ENCODE results near the gene LCA5L.
"Not testable (repeated sequence)": the region's sequence is repeated elsewhere in the genome, so short reads cannot be mapped to it uniquely, and the experiment has no call there.

The LCA5L gene

DNA sequence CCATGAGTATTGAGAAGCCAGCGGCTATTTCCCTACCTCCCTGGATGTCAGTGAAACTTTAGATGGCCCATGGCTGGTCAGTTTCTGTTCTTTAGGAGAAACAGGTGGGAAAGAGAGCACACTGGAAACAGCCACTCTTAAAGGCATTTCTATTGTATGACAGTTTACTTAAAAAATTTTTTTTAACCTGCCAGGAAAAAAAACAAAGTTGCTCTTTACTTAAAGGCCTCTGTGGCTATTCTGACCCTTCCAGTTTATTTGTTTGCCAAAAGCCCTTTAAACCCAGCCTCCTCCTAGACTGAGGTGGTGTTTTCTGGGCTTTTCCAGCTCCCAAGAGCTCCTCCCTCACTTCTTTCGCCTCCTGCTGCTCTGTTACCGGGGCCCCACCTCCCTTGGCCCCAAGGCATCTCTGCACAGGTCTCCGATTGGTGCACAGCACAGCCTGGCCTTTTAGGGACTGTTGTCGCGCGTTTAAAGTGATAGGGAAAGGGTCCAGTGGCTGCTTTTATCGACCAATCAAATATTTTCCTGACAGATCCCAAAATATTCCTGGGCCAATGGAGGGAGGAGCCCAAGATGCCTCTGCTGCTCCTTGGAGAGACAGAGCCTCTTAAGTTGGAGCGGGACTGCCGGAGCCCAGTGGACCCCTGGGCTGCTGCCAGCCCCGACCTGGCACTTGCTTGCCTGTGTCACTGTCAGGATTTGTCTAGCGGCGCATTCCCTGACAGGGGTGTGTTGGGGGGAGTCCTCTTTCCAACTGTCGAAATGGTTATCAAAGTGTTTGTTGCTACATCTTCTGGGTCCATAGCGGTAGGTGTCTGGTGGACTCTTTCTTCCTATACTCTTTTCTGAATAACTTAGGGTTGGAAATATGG lies 6.0 kb upstream of the LCA5L start, which contains the start of gene SH3BGR:
TSS of gene SH3BGR (plus strand) at position 639 of the 875 bp plus-strand sequence. CDS start at position 766, 127 bp downstream.
- DNase-seq: no peak

- DNase-seq: no peak
Measured at GRCh38 chr21:39447264-39447663, 1.7 kb upstream of the LCA5L start.

GRCh38 chr21:39444421-39445180 lies 977 bp downstream of the LCA5L start:
- no peak for DNase-seq

GRCh38 chr21:39441502-39442475 lies 3.8 kb downstream of the LCA5L start:
- peak; percentile 9 for DNase-seq

DNA sequence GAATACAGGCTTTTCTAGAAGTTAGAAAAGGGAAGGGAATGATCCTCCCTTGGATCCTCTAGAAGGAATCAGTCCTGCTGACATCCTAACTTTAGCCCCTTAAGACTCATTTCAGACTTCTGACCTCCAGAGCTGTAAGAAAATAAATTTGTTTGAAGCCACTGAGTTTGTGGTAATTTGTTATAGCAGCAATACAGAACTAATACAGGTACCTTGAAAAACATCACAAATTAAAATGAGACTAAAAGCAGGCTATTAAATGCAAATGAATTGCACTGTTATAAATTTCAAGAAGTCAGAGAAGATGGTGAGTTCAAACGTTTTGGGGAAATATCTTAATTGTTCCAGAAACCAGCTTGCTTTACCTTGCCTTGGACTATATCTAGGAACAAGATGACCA lies 6.3 kb downstream of the LCA5L start:
- no peak for DNase-seq

GRCh38 chr21:39434950-39435349 lies 10.6 kb downstream of the LCA5L start:
- DNase-seq: no peak

GRCh38 chr21:39430954-39431353 lies 14.6 kb downstream of the LCA5L start:
- DNase-seq: no peak

GRCh38 chr21:39430457-39430856 lies 15.1 kb downstream of the LCA5L start:
- DNase-seq: no peak

DNA sequence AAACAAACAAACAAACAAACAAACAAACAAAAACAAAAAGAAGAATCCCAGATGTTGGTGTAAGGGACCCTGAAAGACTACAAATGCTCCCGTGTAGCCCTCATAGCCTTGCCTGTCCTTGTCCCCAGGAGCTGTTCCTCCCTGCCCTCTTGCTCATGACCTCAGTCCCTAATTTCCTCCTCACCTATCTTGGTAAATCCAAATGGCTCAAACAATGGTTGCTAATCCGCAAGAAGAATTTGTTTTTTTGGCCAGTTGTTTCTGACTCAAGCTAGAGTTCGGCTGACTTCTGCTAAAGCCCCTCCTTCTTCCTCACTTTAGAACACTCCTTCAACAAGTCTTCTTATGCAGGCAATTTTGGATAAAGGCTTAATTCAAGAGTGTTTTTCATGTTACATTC lies 15.6 kb downstream of the LCA5L start:
- no peak for DNase-seq

GRCh38 chr21:39429445-39429844 lies 16.1 kb downstream of the LCA5L start:
- DNase-seq: no peak

DNA sequence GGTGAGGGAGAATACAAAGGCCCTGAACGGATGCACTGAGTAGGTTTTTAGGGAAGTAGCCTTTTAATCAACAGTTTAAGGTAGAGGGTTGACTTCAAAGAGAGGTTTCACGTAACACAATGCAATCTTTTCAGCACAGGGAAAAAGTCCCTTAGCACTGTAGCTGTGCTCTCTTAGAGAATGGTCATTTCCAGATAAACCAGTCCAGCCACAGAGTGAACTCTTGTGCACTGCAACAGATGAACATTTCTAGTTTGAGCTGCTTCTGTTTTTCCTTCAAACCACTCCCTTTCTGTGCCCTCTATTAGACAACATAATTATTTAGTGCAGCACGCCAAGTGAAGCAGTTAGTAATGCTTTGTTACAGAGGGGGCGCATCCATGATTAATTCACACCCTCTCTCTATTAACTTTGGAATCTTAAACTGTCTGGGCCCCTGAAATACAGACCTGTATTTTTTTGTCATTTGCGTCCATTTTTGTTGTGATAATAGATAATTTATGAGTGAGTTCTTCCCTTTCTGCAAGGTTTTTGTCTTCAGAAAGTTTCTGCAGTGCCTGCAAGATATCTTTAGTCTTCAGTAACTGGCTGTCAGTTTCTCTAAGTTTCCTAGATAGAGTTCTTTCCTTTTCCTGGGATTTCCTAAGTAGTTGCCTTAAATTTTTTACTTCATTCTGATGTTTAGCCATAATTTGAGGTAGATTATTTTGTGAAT lies 22.9 kb downstream of the LCA5L start:
- DNase-seq: no peak

DNA sequence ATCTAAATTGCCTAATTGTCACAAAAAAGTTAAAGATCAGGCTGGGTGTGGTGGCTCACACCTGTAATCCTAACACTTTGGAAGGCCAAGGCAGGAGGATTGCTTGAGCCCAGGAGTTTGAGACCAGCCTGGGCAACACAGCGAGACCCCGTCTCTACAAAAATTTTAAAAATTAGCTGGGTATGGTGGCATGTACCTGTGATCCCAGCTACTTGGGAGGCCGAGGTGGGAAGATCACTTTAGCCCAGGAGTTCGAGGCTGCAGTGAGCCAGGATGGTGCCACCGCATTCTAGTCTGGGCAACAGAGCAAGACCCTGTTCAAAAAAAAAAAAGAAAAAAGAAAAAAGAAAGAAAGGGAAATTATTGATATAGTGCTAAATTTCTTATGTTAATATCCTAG lies 26.4 kb downstream of the LCA5L start:
- DNase-seq: not testable (repeated sequence)

DNA sequence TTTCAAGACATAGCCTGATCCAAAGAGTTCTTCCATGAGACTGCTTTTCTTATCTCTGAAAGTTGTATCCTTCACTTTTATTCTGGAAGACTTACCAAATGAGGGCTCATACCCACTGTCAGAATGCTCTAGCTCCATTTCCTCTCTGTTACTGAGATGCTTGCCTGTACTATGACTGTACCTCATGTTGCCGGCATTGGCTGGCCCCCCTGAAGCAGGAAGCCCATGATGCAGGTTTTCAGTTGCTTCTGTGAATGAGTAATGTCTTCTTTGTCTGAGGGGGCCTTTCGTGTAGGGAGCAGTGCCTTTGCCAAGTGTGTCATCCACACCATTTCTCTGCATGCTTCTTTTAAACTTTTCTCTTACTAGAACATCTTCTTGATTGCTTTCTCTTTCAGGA lies 39.5 kb downstream of the LCA5L start:
- DNase-seq: no peak

- DNase-seq: no peak
Measured at GRCh38 chr21:39400173-39400572, 45.4 kb downstream of the LCA5L start.

DNA sequence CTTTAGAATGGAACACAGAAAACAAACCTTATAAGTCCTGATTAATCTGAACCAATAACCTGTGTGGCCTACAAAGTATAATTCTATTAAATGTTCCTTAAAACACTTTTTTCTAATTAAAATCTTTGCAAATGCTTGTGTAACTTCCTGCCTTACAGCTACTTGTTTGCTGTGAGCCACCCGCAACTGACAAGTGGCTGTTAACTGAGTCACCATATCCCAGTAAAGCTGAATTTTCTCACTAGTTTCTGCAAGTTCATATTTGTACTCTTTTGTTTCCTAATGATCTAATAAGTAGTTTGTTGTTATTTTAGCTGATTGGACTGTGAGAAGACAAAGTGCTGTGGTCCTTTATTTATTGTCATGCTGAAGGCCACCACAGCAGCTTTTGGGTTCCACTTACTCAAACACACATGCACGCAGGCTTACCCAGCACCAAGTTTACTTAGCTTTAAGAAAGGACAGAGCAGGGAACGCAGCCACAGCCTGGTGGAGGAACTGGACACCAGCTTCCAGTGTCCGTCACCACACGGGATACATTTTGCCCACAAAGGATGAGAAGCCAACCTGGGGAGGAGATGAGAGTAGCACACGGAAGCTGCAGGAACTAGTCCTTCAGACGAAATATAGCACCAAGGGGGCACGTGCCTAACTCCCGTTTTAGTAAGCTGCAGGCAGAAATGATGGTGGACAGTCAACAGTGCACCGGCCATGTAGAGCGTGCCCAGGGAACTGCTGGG lies 47.8 kb downstream of the LCA5L start:
- DNase-seq: no peak

DNA sequence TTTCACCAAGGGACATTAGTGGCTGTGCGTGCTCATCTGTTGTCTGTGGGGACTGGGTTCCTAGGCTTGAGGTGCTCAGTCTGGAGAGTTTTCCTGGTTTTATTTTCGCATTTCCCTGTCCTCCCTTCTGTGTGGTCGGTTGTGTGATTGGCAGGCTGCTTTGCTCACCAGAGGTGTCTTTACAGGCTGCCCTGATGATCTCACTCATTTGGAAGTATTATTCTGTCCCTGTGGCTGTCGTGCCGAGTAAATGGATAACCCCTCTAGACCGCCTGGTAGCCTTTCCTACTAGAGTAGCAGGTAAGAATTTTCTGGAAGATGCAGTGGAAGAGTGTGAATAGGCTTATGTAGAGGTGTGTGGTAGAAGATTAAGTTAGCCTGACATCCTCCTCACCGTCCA lies 52.6 kb downstream of the LCA5L start:
- DNase-seq: no peak

GRCh38 chr21:39390212-39390765 lies 55.3 kb downstream of the LCA5L start:
- no peak for DNase-seq

GRCh38 chr21:39388811-39389155 lies 56.8 kb downstream of the LCA5L start:
- no peak for DNase-seq

GRCh38 chr21:39388038-39388810 lies 57.4 kb downstream of the LCA5L start:
- DNase-seq: peak; percentile 82

DNA sequence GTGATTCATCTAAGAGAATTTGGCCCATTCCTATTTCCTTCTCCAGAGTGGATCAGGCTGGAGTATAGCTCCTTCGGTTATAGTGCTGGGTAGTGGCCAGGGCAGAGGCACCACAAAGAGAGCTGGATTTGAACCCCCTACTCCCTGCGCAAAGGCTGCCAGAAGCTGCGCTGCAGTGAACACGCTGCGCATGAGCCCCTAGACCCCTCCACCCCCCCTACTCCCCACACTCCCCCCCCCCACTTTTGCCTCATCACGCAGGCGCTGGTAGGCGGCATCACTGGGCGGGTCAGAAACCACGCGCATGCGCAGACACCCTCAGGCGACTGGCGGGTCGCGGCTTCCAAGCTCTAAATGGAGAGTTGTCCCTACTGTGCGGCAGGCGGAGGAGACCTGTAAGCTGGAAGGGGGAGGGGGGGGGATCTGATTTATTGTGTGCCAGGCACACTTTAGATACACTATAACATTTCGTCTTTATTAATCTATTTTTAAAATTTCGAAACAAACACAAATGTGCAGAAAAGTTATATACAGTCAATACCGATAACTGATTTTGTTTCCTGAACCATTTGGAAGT lies 58.0 kb downstream of the LCA5L start:
- peak; percentile 86 for DNase-seq

All from KG1 (cell line).